Heart left ventricle (tissue), 13 donors: ENCODE measurements around the gene KNDC1.

Source experiments
- CTCF ChIP-seq, 12 donors: fragments of 200-600 bp; sonication (generic) in 4 of 12; IDR thresholded peaks; one replicate each; pipeline versions ENCODE4 v1.5.0 to v1.8.0; 2018 to 2022; ENCODE audit warnings: antibody characterized with exemption in 12 of 12, mild to moderate bottlenecking in 5 of 12
- POLR2A ChIP-seq, 2 donors: fragments of 450-650 bp; IDR thresholded peaks; one replicate each; pipeline ENCODE4 v1.6.1; 2017; ENCODE audit warnings: antibody characterized with exemption in 2 of 2, mild to moderate bottlenecking in 2 of 2, moderate library complexity in 2 of 2
- donor health status: ischemic (EF 13 %, LVEDD 7.1; RV severe dilation, severe dysfunction).
- donor health status: DM: no; HTN: yes; CAD: no.
- donor health status: DM: no; HTN: no; CAD: no.
- donor health status: ischemic (EF 25% LVEDD 6.9; RV normal size, moderate dysfunction).
- donor health status: ischemic (EF 25% LVEDD 5.7; RV mildly dilated, moderate dysfunction).
- donor health status: ischemic (EF 35%, LVEDD 5.7; RV mildly dilated, moderate dysfunction).
- donor health status: nonischemic (EF 11% LVEDD 7.7; RV severe dilation, severe dysfunction).
- donor health status: DM: yes; HTN: yes; CAD: no.
- donor health status: PGD.
- donor health status: ischemic (EF 29% LVEDD 5.4; RV normal size, mild dysfunction).
- donor health status: nonischemic (EF 23%, LVEDD 6.1; RV moderate dilation, normal function).

GRCh38 chr10:133241501-133242205, 81.6 kb downstream of the KNDC1 start:
- TF ChIP-seq CTCF (IDR thresholded peaks at IDR 0.05), result no peak
- TF ChIP-seq POLR2A (IDR thresholded peaks at IDR 0.05), result no peak
